GM06990 (cell line): Measurements from ENCODE around the gene GDPD4.

Experiments
- DNase-seq: peaks from one replicate; pipeline ENCODE4 v3.0.0-alpha.2; 2011; ENCODE audit not compliant: insufficient read length; ENCODE audit errors: extremely low read depth
- H3K27me3 ChIP-seq: replicated peaks from 2 replicates; pipeline ENCODE4 v1.6.0; 2011; ENCODE audit warnings: low read length; ENCODE audit not compliant: control insufficient read depth, insufficient read depth
- H3K36me3 ChIP-seq: 2 replicates; pipeline ENCODE4 v1.5.1; 2011; ENCODE audit warnings: low read length; ENCODE audit not compliant: control insufficient read depth, insufficient read depth
- H3K4me3 ChIP-seq: replicated peaks from 2 replicates; pipeline ENCODE4 v1.5.1; 2011; ENCODE audit warnings: low read depth, mild to moderate bottlenecking, control low read depth, low read length
- CTCF ChIP-seq: IDR thresholded peaks from 2 replicates; pipeline ENCODE4 v1.5.1; 2011; ENCODE audit warnings: low read length, control low read depth, mild to moderate bottlenecking, inconsistent platforms; ENCODE audit not compliant: insufficient read depth, poor library complexity, severe bottlenecking

Gene GDPD4

GRCh38 chr11:77211594-77212251 is 89.8 kb downstream of the GDPD4 start:
- TF ChIP-seq CTCF, result no peak
- Histone ChIP-seq H3K36me3 (no peaks in the 10 kb centered on the region), H3K4me3 (no peak overlapping the region), H3K27me3 (no peaks in the 10 kb centered on the region)
- DNase-seq, result no peak

- DNase-seq, result no peak
- no peaks in the 10 kb centered on the region for H3K36me3 ChIP-seq
- TF ChIP-seq CTCF, result no peak
- H3K27me3 ChIP-seq, result no peaks in the 10 kb centered on the region
- H3K4me3 ChIP-seq, result no peak overlapping the region
These were observed 90.4 kb downstream of the GDPD4 start for GRCh38 chr11:77211040-77211451.

- no peaks in the 10 kb centered on the region; the same call in 1 of the 2 replicates for H3K27me3 ChIP-seq
- no peak for TF ChIP-seq CTCF
- H3K4me3 ChIP-seq, result no peak overlapping the region
- H3K36me3 ChIP-seq, result no peaks in the 10 kb centered on the region
- DNase-seq, result no peak
These were observed 91.8 kb downstream of the GDPD4 start for GRCh38 chr11:77209663-77210062.

DNA sequence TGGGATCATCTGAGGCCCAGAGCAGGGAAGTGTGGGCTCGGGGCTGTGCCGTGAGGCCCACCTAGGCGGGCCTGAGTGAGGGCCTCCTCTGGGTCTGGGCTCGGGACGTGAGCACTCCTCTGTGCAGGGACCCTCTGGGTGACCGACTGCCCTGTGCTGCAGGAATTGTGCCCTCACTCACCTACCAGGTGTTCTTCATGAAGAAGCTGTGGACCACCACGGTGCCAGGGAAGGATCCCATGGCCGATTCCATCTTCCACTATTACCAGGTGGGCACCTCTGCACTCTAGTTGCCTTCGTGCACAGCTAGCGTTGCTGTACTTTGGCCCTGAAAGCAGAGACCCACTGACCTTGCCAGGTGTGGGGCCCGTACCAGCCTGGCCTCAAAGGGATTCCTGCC is 93.0 kb downstream of the GDPD4 start:
- H3K27me3 ChIP-seq, result no peaks in the 10 kb centered on the region; the same call in 1 of the 2 replicates
- DNase-seq, result no peak
- no peak for TF ChIP-seq CTCF

GRCh38 chr11:77207618-77208313 is 93.7 kb downstream of the GDPD4 start:
- Histone ChIP-seq H3K36me3 (no peaks in the 10 kb centered on the region), H3K27me3 (no peaks in the 10 kb centered on the region; the same call in 1 of the 2 replicates), H3K4me3 (no peak overlapping the region)
- DNase-seq, result no peak
- no peak for TF ChIP-seq CTCF

More for the DNA sequence above, 93.0 kb downstream of the GDPD4 start:
- no peak overlapping the region for H3K4me3 ChIP-seq
- H3K36me3 ChIP-seq, result no peaks in the 10 kb centered on the region
